NOMO-1 treated with dmso at 0.1 percent for 144 hours (cell line): Measurements from ENCODE around the gene MAPRE2.

Experiments used
- DNase-seq: peaks from one replicate; lab custom pipeline; 2025; ENCODE audit not compliant: unreplicated experiment; lab: John Stamatoyannopoulos, UW

MAPRE2 gene

DNA sequence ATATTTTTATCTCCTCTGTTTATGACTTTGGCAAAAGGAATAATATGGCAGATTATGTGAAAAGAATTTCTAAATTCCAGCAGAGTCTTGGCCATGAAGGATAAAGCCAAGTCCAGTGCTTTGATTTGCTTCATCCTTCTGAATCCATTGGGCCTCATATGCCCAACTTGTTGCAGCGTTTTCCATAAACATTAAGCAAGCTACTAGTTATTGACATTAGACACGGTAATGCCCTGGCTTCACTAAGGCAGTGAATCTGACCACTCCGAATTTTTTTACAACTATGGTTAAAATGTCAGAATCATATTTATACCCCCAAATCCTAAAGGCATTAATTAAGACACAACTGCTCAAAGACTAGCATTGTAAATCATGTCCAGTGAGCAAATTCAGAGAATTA, 79.8 kb downstream of the MAPRE2 start:
- no peak for DNase-seq

DNA sequence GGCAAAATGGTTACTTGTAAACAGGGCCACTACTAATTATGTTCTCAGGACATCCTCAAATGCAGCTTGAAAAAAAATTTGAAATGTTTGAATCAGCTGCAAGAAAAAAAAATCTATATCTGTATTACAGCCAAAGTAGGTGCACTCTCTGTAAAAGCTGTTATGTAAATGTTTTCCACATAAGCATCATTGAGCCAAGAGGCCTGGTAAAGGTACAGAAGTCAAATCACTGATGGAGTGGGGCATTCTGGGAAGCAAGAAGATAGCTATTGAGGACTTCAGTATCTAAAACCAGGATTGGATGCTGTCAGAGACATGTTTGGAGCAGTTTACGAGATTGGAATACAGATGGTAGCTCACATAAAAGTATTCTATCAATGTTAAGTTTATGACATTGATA, 80.3 kb downstream of the MAPRE2 start:
- no peak for DNase-seq

DNA sequence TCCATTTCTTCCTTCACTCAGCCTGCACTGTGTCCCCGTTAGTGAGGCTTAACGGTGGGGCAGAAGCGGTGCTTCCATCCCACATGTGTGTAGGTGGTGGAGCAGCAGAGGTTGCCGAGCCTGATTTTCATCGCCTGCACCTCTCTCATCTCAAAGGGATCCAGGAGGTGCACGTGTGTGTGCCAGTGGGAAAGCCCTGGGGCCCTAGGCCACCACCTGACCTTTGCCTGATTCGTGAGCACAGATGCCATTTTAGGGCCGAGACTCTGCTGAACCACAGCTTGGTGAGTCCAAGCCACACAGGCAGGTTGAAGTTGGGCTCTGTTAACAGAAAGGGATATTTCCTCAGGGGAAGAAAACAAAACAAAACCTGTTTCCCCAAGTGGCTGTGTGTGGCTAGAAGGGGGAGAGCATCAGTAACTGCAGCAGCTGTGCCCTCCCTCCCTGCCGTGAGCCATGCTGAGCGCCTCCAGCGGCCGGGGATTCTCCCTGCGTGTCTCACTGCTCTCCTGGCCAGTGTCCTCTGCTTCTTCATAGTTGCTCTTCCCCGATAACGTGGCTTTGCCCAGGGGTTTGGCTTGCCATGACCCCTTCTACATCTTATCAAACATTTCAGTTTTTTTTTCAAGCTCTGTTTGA, 81.5 kb downstream of the MAPRE2 start:
- no peak for DNase-seq

GRCh38 chr18:35123811-35124210, 82.6 kb downstream of the MAPRE2 start:
- DNase-seq: no peak

GRCh38 chr18:35127201-35127600, 86.0 kb downstream of the MAPRE2 start:
- DNase-seq: no peak

DNA sequence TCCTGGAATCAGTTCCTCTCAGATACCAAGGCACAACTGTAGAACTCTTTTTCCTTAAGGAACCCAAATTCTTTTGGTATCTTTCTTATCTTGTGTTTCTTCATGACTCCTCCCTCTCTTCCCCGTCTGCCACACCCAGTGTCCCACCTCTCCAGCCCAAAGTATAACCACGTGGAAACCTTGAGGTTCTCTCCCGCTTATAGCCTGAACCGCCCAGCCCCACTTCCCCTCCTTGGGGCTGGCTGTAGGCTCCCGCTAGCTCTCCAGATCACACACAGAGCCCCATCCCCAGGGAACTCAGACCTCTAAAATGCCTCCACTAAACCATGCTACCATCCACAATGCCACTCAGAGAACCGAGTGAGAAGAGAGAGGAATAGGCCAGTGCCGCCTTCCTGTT, 87.5 kb downstream of the MAPRE2 start:
- DNase-seq: no peak

DNA sequence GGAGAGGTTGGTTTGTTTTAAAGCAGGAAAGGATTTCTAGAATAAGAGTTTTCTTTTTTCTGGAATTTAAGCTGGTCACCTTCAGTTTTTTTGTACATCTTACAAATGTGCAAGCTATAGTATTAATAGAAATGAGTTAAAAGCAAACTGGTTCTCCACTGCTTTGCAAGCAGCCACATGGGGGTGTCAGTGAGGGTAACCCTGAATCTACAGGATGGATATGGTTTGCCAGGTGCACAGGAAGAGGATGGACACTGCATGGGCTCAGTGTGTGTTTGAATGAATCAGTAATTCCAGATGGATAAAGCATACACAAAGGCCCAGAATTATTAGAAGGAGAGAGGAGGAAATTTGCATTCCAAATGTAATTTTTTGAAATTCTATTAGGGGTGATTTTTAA, 89.0 kb downstream of the MAPRE2 start:
- DNase-seq: no peak

- no peak for DNase-seq
Observed at GRCh38 chr18:35131387-35132020, 90.3 kb downstream of the MAPRE2 start.

DNA sequence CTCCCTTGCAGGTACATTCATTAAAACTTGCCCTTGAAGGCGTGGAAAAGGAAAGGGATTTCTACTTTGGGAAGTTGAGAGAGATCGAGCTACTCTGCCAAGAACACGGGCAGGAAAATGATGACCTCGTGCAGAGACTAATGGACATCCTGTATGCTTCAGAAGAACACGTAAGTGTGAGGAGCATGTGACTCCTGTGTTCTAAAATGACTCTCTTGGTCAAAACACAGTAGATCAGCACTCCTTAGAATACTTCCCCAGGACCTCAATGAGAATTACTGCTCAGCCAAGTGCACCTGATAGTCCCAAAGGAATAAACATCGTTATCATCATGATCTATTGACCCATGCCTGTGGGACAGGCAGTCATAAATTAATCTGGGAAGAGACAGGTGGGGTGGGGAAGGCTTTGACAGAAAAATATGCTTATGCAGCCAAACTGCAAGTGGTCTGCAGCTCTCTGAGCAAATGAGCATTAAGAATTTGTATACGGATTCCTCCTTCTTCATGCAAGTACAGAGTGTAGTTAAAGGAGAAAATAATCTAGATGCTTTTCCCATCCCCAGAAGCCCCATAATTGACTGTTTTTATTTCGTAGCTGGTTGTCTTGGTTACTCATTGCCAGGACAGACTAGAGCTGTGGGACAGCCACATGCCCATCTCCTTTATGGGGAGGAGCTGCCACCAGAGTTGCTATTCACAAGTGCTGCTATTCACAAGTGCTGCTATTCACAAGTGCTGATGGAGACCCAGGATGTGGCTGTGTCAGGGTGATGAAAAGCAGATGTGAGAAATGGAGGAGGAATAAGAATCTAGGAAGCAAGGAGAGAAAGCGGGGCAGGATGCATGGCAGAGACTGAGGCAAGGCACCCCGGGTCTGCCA, 91.0 kb downstream of the MAPRE2 start:
- no peak for DNase-seq

- no peak for DNase-seq
Observed at GRCh38 chr18:35134190-35134730, 93.0 kb downstream of the MAPRE2 start.

DNA sequence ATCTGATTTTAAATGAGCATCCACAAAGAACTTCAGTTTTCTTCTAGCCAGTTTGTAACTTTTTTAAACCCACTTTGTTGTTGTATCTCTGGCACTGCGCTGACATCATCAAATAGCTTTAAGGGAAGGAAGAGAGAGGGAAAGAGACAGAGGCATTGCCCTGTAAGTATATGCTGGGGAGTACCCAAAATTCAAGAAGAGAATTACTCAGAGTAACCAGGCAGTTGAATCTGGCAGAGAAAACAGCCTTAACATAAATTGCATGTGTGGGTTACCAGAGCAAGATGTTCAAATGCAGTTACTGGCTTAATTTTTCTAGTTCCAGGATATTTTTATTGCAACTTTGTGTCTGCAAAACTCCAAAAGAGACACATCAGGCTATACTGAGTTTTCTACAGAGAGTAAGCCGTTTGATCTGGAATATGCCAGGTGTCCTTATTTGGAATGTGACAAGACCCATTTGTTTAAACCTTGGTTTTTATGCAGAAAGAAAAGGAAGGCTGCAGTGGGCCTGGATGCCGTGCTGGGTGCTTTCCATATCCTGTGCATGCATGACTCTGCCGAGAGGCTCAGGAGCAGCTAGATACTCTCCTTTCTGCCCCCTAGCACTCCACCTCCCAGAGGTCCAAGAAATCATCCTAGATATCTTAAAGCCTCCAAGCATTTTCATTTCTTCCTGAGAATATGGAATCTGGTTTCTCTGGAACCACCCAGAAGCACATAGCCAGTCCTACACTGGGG, 93.7 kb downstream of the MAPRE2 start:
- DNase-seq: no peak

DNA sequence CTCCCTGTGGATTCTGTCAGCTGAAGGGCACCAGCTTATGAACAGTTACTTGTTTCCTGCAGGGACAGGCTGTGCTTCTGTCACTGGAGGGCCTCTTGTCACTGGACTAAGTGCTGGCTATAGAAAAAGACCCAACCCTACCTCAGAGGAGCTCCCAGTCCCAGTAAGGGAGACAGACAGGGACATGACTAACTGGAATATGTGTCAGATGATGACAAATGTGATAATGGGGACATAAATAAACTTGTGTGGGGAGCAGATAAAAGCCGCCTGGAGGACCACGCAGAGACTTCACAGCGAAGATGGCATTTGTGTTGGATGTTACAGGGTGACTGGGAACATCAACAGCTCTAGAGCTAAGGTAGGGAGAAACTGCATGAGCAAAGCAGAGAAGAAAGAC, 95.0 kb downstream of the MAPRE2 start:
- DNase-seq: no peak

DNA sequence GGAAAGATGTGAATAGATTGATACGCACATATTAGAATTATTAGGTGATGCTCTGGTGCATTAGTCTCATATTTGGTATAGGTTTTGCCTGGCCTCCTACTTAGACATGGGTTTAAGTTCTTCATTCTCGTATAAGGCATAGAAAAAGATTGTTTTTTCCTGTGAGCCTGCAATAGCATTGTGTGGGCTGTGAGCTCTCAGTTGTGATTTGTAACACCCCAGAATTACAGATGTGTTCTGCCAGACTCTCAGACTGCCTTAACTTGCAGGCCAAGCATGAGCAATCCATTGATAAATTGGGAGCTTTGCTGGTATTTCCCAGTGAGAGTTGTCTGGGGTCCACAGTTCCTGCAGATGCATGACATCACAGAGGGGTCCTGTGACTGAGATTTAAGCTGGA, 95.7 kb downstream of the MAPRE2 start:
- DNase-seq: no peak

DNA sequence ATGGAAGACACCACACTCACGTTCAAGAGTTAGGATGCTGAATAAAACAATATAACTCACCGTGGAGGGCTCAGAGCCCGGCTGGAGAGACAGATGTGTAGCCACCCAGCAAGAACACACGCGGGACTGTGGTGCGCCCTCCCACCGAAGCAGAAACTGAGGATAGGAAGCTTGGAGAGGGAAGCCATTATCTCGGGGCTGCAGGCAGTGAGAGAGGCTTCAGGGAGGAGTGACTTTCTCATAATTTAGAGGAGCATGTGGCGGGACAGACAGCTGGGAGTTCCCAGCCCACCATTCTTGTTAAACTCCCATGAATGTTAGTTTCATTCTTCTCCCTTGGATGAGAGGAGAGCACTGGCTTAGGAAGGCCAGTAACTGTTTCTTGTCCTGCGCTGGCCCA, 96.4 kb downstream of the MAPRE2 start:
- DNase-seq: no peak

GRCh38 chr18:35138773-35139172, 97.6 kb downstream of the MAPRE2 start:
- DNase-seq: no peak

DNA sequence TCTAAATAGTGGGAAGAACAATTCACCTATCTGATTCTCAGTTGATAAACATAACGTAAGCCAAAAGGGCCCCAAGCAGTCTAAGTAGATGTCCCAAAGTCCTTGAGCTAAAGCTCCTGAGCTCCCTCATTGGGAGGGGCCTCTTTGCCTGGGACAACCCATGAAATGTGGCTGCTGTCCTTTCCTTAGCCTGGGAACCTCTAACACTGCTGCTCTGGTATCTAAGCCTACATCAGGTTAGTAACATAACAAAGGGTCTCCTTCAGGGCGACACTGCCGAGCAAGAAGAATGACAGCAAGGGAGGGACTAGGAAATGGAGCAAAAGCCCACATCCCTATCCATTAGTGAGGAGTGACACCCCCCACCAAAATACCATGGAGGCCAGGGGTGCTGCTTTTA, 98.3 kb downstream of the MAPRE2 start:
- DNase-seq: no peak

- DNase-seq: no peak
Observed at GRCh38 chr18:35141077-35141476, 99.9 kb downstream of the MAPRE2 start.

- no peak for DNase-seq
Observed at GRCh38 chr18:35141567-35142274, 100.5 kb downstream of the MAPRE2 start.

GRCh38 chr18:35142275-35142615, 101.0 kb downstream of the MAPRE2 start:
- DNase-seq: no peak
